GM10248 (cell line): ENCODE data around the gene CLSTN3.
A peak's percentile ranks its signal among the peaks of the same experiment; 100 is the strongest.

Source experiments
- CTCF ChIA-PET: fragments of 300-600 bp; sonication (Branson Sonifier 250); formaldehyde crosslinking; extraction: SDS; loops from one replicate; lab custom pipeline; 2021; ENCODE audit warnings: antibody characterized with exemption; lab: Yijun Ruan, JAX
- POLR2A ChIA-PET: fragments of 350-650 bp; sonication (Branson Sonifier 250); formaldehyde crosslinking; extraction: SDS; loops from one replicate; lab custom pipeline; 2020; ENCODE audit warnings: antibody characterized with exemption; lab: Yijun Ruan, JAX
- DNase-seq: peaks from one replicate; pipeline ENCODE4 v3.0.0; 2012; ENCODE audit errors: extremely low spot score
- TF ChIP-seq, protein P1 (sequence below): IDR thresholded peaks from 2 replicates; pipeline ENCODE4 v1.5.1; 2012; ENCODE audit warnings: mild to moderate bottlenecking, low read depth; ENCODE audit errors: extremely low read depth, missing control alignments, control extremely low read depth

CLSTN3 gene

DNA sequence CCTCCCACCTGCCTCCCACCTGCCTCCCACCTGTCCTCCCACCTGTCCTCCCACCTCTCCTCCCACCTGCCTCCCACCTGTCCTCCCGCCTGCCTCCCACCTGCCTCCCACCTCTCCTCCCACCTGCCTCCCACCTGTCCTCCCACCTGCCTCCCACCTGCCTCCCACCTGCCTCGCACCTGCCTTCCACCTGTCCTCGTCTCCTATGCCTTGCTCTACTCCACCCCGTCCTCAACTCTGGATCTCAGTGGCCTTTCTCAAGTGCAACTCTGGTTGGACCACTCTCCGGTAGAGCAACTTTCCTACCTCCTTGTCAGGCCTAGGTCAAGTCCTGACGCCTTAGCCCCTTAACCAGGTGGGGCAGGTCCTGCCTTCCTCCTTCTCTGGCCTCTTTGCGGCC, 30.0 kb downstream of the CLSTN3 start:
- TF ChIP-seq, protein P1, sequence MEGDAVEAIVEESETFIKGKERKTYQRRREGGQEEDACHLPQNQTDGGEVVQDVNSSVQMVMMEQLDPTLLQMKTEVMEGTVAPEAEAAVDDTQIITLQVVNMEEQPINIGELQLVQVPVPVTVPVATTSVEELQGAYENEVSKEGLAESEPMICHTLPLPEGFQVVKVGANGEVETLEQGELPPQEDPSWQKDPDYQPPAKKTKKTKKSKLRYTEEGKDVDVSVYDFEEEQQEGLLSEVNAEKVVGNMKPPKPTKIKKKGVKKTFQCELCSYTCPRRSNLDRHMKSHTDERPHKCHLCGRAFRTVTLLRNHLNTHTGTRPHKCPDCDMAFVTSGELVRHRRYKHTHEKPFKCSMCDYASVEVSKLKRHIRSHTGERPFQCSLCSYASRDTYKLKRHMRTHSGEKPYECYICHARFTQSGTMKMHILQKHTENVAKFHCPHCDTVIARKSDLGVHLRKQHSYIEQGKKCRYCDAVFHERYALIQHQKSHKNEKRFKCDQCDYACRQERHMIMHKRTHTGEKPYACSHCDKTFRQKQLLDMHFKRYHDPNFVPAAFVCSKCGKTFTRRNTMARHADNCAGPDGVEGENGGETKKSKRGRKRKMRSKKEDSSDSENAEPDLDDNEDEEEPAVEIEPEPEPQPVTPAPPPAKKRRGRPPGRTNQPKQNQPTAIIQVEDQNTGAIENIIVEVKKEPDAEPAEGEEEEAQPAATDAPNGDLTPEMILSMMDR, result no peak
- CTCF ChIA-PET, result interaction anchor here (0.9 kb wide), 1 partner anchor 9 kb away, joined by 3 read pairs; no protein-coding TSS in a partner anchor
- POLR2A ChIA-PET, result interaction anchor here (0.6 kb wide), 1 partner anchor 40 kb away, joined by 3 read pairs; no protein-coding TSS in a partner anchor
- DNase-seq, result peak; percentile 6

DNA sequence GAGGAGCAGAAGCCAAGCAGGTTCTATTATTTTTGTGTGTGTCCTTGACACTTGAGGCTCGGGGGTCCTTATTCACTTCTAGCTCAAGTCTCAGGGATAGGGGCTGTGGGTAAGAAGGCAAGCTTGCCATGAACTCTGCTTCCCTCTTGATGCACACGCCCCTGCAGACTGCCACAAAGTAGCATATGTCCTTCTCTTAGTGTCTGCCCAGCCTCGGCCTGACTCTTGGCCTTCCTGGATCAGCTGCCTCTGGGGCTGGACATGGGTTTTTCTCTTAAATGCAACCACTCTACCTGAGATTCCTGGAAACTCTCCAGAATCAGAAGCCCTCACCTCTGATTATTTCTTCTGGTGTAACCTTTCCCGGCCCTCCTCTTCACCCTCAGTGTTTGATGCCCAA, 31.2 kb downstream of the CLSTN3 start:
- CTCF ChIA-PET, result interaction anchor here (0.9 kb wide), 1 partner anchor 10 kb away, joined by 3 read pairs; no protein-coding TSS in a partner anchor
- TF ChIP-seq, protein P1, result no peak
- POLR2A ChIA-PET, result no interaction called here
- DNase-seq, result no peak

DNA sequence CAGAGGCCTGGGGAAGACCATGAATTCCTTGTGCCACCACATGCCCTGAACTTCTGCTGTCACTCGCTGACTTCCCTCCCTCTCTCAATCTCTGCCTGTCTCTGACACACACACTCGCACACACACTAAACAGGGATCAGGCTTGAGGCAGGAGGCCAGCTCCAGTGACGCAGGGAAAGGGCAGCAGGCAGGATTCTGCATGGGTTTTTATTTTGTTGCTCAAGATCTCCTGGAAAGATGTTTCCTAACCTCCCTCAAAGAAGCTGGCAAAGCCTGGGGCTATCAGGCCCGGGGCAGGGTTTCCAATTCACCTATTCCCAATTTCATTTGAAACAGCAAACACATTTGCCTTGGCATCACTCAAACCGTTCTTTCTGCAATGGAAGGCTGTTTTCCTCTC, 31.6 kb downstream of the CLSTN3 start:
- ChIA-PET POLR2A (no interaction called here), CTCF (interaction anchor here (0.8 to 1.3 kb wide), 4 partner anchors 8 to 21 kb away, joined by 3 to 5 read pairs (median 3); no protein-coding TSS in a partner anchor)
- DNase-seq, result no peak
- TF ChIP-seq, protein P1, result no peak

DNA sequence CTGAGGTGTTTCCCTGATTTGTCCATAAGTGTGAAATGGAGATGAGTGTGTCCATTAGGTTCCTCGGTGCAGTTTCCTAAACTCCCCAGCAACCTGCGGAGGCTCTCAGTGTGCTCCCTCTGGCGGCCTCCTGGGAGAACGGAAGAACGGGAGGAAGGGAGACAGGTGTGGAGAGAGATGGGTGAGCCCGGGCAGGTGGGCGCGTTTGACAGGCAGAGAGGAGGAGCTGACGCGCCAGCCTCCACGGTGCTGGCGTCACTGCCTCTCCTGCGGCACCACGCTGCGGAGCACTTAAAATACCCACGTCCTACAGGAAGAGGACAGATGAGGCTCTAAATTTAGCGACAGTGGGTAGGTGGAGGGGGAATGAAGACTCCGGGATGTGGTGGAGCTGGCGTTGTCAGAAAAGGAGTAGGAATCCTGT, 32.5 kb downstream of the CLSTN3 start:
- DNase-seq, result peak; percentile 35
- ChIA-PET CTCF (interaction anchor here (0.8 to 1.3 kb wide), 4 partner anchors 9 to 22 kb away, joined by 3 to 5 read pairs (median 3); no protein-coding TSS in a partner anchor), POLR2A (no interaction called here)
- TF ChIP-seq, protein P1, result no peak

DNA sequence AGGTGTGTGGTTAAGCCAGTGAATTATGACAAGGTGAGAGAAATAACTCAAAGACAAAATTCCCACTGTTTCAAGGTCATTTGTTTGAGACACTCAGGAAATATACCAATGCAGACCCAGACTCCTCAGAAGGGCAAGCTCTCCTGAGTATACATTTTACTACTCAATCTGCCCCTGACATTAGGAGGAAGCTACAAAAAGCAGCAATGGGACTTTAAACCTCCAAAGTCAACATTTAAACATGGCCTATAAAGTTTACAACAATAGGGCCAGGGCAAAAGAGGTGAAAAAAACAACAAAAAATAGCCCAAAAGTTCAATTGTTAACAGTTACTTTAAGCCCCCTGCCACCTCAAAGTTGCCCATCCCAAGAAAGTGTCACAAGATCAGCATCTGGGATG, 39.8 kb downstream of the CLSTN3 start:
- DNase-seq, result no peak
- POLR2A ChIA-PET, result no interaction called here
- TF ChIP-seq, protein P1, result no peak
- CTCF ChIA-PET, result interaction anchor here (1.9 kb wide), 1 partner anchor 19 kb away, joined by 5 read pairs; no protein-coding TSS in a partner anchor

DNA sequence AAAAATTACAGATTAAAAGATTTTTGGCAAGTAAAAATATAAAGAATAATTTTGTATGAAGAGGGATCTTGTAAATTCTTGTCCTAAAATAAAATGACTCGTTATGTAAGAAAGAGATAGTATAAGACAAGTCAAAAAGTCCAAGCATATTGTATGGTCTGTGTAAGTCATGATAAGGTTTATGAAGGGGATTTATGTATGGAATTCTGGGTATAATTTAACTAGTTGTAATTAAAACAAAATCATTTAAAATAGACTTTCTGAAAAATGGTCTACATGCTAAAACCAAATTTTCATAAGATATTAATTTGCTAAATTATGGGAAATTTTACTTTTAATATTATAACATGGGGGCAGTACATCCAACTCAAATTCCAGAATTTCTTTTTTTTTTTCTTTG, 41.7 kb downstream of the CLSTN3 start:
- TF ChIP-seq, protein P1, result no peak
- POLR2A ChIA-PET, result no interaction called here
- no peak for DNase-seq
- CTCF ChIA-PET, result no interaction called here
